HEK293T (cell line): ENCODE results near the gene CCDC89.

ENCODE experiments used
- ARNT ChIP-seq: fragments of 450-650 bp; IDR thresholded peaks from 2 replicates; pipeline ENCODE4 v1.6.1; 2017; ENCODE audit warnings: mild to moderate bottlenecking
- BHLHE40 ChIP-seq: fragments of 450-650 bp; IDR thresholded peaks from 2 replicates; pipeline ENCODE4 v1.6.1; 2016; ENCODE audit warnings: mild to moderate bottlenecking, moderate library complexity, borderline replicate concordance
- ELF4 ChIP-seq: fragments of 450-650 bp; IDR thresholded peaks from 2 replicates; pipeline ENCODE4 v1.6.1; 2017; ENCODE audit warnings: antibody characterized with exemption
- FOXM1 ChIP-seq: fragments of 450-650 bp; IDR thresholded peaks from 2 replicates; pipeline ENCODE4 v1.6.1; 2017; ENCODE audit warnings: mild to moderate bottlenecking, borderline replicate concordance
- HDGF ChIP-seq: fragments of 450-650 bp; IDR thresholded peaks from 2 replicates; pipeline ENCODE4 v1.6.1; 2017; ENCODE audit warnings: antibody characterized with exemption, borderline replicate concordance
- SUZ12 ChIP-seq: fragments of 450-650 bp; IDR thresholded peaks from 2 replicates; pipeline ENCODE4 v1.6.1; 2016; ENCODE audit warnings: mild to moderate bottlenecking

- TF ChIP-seq ARNT, result no peak
- no peak for TF ChIP-seq SUZ12
- TF ChIP-seq HDGF, result no peak
- no peak for TF ChIP-seq ELF4
- TF ChIP-seq BHLHE40, result no peak
- TF ChIP-seq FOXM1, result no peak
Observed at GRCh38 chr11:85679576-85679975, 6.4 kb downstream of the CCDC89 start.
